Fibroblast of upper back skin (primary cell): ENCODE measurements around the gene RHO.

ENCODE experiments used
- DNase-seq: peaks from one replicate; pipeline ENCODE4 v3.0.0-alpha.2; 2013

RHO gene

GRCh38 chr3:129584631-129585030 lies 56.2 kb downstream of the RHO start:
- DNase-seq: no peak
